B cell (primary cell): ENCODE data around the gene GMPR. TPM values are rescaled to one million over a fixed set of nuclear protein-coding genes. Genes with fewer than 3 reads are reported as not detected.

Experiments used
- ATAC-seq: fragments of 200-7000 bp; cut with Tn5 transposase; one replicate; pipeline ENCODE4 v1.10.0; 2021; ENCODE audit warnings: low read depth, mild to moderate bottlenecking, moderate number of reproducible peaks, moderate library complexity
- CTCF ChIA-PET: fragments of 350-600 bp; sonication (Branson Sonifier 250); formaldehyde crosslinking; loops from one replicate; lab custom pipeline; 2021; ENCODE audit warnings: antibody characterized with exemption, inconsistent platforms; lab: Charles Lee
- POLR2A ChIA-PET: fragments of 350-600 bp; sonication (Branson Sonifier 250); formaldehyde crosslinking; loops from one replicate; lab custom pipeline; 2021; ENCODE audit warnings: antibody characterized with exemption; lab: Charles Lee
- DNase-seq: peaks from one replicate; pipeline ENCODE4 v3.0.0; 2013
- H2AFZ ChIP-seq: 2 replicates; pipeline ENCODE4 v1.6.1; 2012; ENCODE audit warnings: mild to moderate bottlenecking, low read depth, low read length; ENCODE audit not compliant: insufficient read depth, poor library complexity, severe bottlenecking
- H3K27ac ChIP-seq, 2 donors: 1 replicate in 1 of 2; 2 replicates in 1 of 2; pipeline ENCODE4 v1.5.1; 2012 to 2013; ENCODE audit warnings: low read length in 2 of 2, mild to moderate bottlenecking in 2 of 2, moderate library complexity in 1 of 2
- H3K27me3 ChIP-seq, 4 experiments: fragments of 200-600 bp in 1 of 4; sonication (generic) in 1 of 4; replicated peaks in 1 of 4; 1 replicate in 2 of 4; 2 replicates in 2 of 4; pipeline versions ENCODE4 v1.6.1 to v1.7.0; 2013 to 2016; ENCODE audit warnings: low read length in 3 of 4, mild to moderate bottlenecking in 2 of 4, mixed read lengths in 1 of 4, moderate library complexity in 1 of 4; ENCODE audit not compliant: insufficient read depth in 4 of 4, control insufficient read depth in 3 of 4; ENCODE audit errors: control extremely low read depth in 1 of 4
- H3K36me3 ChIP-seq, 2 experiments: replicated peaks in 1 of 2; 1 replicate in 1 of 2; 2 replicates in 1 of 2; pipeline versions ENCODE4 v1.6.1 to v1.7.1; 2013; ENCODE audit warnings: low read length in 1 of 2; ENCODE audit not compliant: insufficient read depth in 2 of 2, control insufficient read depth in 1 of 2; ENCODE audit errors: control extremely low read depth in 1 of 2, extremely low read depth in 1 of 2
- H3K4me1 ChIP-seq, 2 donors: fragments of 200-600 bp in 1 of 2; sonication (generic) in 1 of 2; 1 replicate in 1 of 2; 2 replicates in 1 of 2; pipeline versions ENCODE4 v1.5.1 to v1.6.1; 2013 to 2017; ENCODE audit warnings: low read length in 2 of 2; ENCODE audit not compliant: control insufficient read depth in 2 of 2, insufficient read depth in 2 of 2
- H3K4me2 ChIP-seq: replicated peaks from 2 replicates; pipeline ENCODE3; 2012; ENCODE audit warnings: mild to moderate bottlenecking, low read depth, low read length; ENCODE audit not compliant: poor library complexity, severe bottlenecking
- H3K4me3 ChIP-seq, 5 experiments: fragments of 200-600 bp in 1 of 5; sonication (generic) in 1 of 5; 1 replicate in 3 of 5; 2 replicates in 2 of 5; pipeline versions ENCODE4 v1.5.1 to v1.7.0; 2011 to 2016; ENCODE audit warnings: low read length in 4 of 5, mild to moderate bottlenecking in 4 of 5, low read depth in 2 of 5, control low read depth in 1 of 5, moderate library complexity in 1 of 5; ENCODE audit not compliant: insufficient read depth in 1 of 5; ENCODE audit errors: control extremely low read depth in 1 of 5, extremely low read depth in 1 of 5
- H3K79me2 ChIP-seq: fragments of 200-600 bp; sonication (generic); one replicate; pipeline ENCODE4 v1.6.0; 2016; ENCODE audit warnings: low read length; ENCODE audit not compliant: control insufficient read depth, insufficient read depth
- H3K9ac ChIP-seq: fragments of 200-600 bp; sonication (generic); 2 replicates; pipeline ENCODE4 v1.6.1; 2017; ENCODE audit warnings: mild to moderate bottlenecking, low read length, moderate library complexity
- H3K9me3 ChIP-seq, 3 donors: one replicate each; pipeline versions ENCODE4 v1.6.1 to v1.7.1; 2013; ENCODE audit warnings: low read length in 2 of 3; ENCODE audit not compliant: control insufficient read depth in 2 of 3, insufficient read depth in 1 of 3; ENCODE audit errors: control extremely low read depth in 1 of 3
- H4K20me1 ChIP-seq: 2 replicates; pipeline ENCODE4 v1.6.0; 2012; ENCODE audit warnings: mild to moderate bottlenecking, low read length; ENCODE audit not compliant: insufficient read depth, control insufficient read depth, poor library complexity, severe bottlenecking
- H3K27ac Mint-ChIP-seq: one replicate; pipeline ENCODE4 v1.8.0; 2021; ENCODE audit warnings: mixed read lengths
- H3K27me3 Mint-ChIP-seq: one replicate; pipeline ENCODE4 v1.8.0; 2021; ENCODE audit warnings: mixed read lengths
- H3K4me1 Mint-ChIP-seq: one replicate; pipeline ENCODE4 v1.8.0; 2021; ENCODE audit warnings: mixed read lengths
- H3K4me3 Mint-ChIP-seq: one replicate; pipeline ENCODE4 v1.8.0; 2021; ENCODE audit warnings: mixed read lengths
- H3K9me3 Mint-ChIP-seq: one replicate; pipeline ENCODE4 v1.8.0; 2022; ENCODE audit warnings: mixed read lengths; ENCODE audit not compliant: insufficient read depth
- CTCF ChIP-seq: fragments of 200-600 bp; IDR thresholded peaks from one replicate; pipeline ENCODE4 v1.8.0; 2022; ENCODE audit warnings: antibody characterized with exemption, mild to moderate bottlenecking
- EZH2 ChIP-seq: IDR thresholded peaks from 2 replicates; pipeline ENCODE4 v1.6.1; 2012; ENCODE audit warnings: borderline replicate concordance, low read depth, mild to moderate bottlenecking, moderate library complexity, low read length; ENCODE audit not compliant: insufficient read depth, poor library complexity, severe bottlenecking
- WGBS: methylation state at CpG from one replicate; pipeline ENCODE4 v1.1.5; 2013; ENCODE audit warnings: missing lambda C conversion rate; ENCODE audit not compliant: insufficient coverage; 5-methylcytosine and 5-hydroxymethylcytosine counted together
- intact Hi-C: fragments of 100-400 bp; cut with micrococcal nuclease; formaldehyde crosslinking; loops from one replicate; pipeline ENCODE4 v1.10.0; 2022
- polyA plus RNA-seq: library from polyadenylated mRNA; depleted of rRNA; stranded (reverse); fragments of >200 nt; gene quantifications from 2 replicates; pipeline ENCODE4 v1.2.3, GENCODE V29; 2012
- total RNA-seq, 2 donors: library from RNA; stranded (reverse); fragments of 120-200 nt in 1 of 2; gene quantifications; 1 replicate in 1 of 2; 2 replicates in 1 of 2; pipeline versions ENCODE4 v1.2.3 to v1.2.4, GENCODE V29; 2013 to 2022

The GMPR gene
- total and polyA plus RNA-seq, 2 donors (not counting 1 experiment from before 2014, with no cell fraction given), result 0.82 TPM; not detected in 1

- H3K9me3 ChIP-seq, result no peaks in the 10 kb centered on the region
- H3K4me3 ChIP-seq, result peak overlapping the region in 3 of 5 experiments; percentile 40 to 53 (median 47)
- ChIA-PET CTCF (interaction anchor here (0.7 to 0.9 kb wide), 4 partner anchors 11 to 370 kb away, joined by 3 to 4 read pairs (median 4); no protein-coding TSS in a partner anchor), POLR2A (no interaction called here)
- Mint-ChIP-seq H3K27ac (no peak overlapping the region), H3K4me3 (peak overlapping the region; percentile 82), H3K4me1 (peaks cover 28% of the 10 kb centered on the region), H3K9me3 (no peaks in the 10 kb centered on the region), H3K27me3 (no peaks in the 10 kb centered on the region)
- 43% methylated on average over 3 of the region's 7 CpGs for WGBS
- H2AFZ ChIP-seq, result no peak overlapping the region
- DNase-seq, result peak; percentile 77
- TF ChIP-seq CTCF, result no peak
- H3K27me3 ChIP-seq, result no peaks in the 10 kb centered on the region
- peaks cover 5 to 15% of the 10 kb centered on the region in 2 donors for H3K4me1 ChIP-seq
- no peaks in the 10 kb centered on the region for H4K20me1 ChIP-seq
- peak; percentile 98 for ATAC-seq
- no peaks in the 10 kb centered on the region for H3K79me2 ChIP-seq
- intact Hi-C loops, result no loop called here
- peak overlapping the region; percentile 27 for H3K9ac ChIP-seq
- peak overlapping the region; percentile 71 for H3K4me2 ChIP-seq
- no peaks in the 10 kb centered on the region for H3K36me3 ChIP-seq
- no peak overlapping the region for H3K27ac ChIP-seq
Observed at GRCh38 chr6:16305246-16305725, 66.9 kb downstream of the GMPR start.

DNA sequence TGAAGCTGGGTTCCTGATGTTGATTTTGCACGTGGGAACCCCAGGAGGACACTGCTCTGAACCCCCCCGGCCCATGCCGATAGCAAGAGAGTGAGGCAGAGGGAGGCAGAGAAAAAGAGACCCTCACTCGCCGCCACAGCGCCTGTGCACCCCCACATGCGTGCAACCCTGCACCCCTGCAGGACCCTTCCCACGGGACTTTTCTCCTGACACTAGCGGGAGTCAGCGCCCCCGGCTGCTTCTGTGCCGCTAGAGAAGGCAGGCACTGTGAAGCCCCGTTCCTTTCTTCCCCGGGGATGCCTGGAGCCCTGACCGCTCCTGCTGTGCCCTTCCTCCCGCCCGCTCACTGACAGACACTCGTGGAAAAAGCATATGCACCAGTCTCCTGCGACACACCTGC is 67.4 kb downstream of the GMPR start:
- DNase-seq (no peak), ATAC-seq (peak; percentile 31)
- WGBS, result 65% methylated on average over 15 of the region's 19 CpGs
- CTCF ChIA-PET, result interaction anchor here (0.7 to 0.9 kb wide), 3 partner anchors 11 to 370 kb away, joined by 4 read pairs; no protein-coding TSS in a partner anchor
- no peak overlapping the region for H3K27ac ChIP-seq
- H3K9ac ChIP-seq, result peak overlapping the region; percentile 27
- peak overlapping the region; percentile 71 for H3K4me2 ChIP-seq
- TF ChIP-seq CTCF (no peak), EZH2 (no peak)
- H3K36me3 ChIP-seq, result no peaks in the 10 kb centered on the region
- POLR2A ChIA-PET, result no interaction called here
- no peaks in the 10 kb centered on the region for H3K9me3 ChIP-seq
- H2AFZ ChIP-seq, result peak overlapping the region; percentile 23
- Mint-ChIP-seq H3K27ac (peak overlapping the region; percentile 11), H3K27me3 (no peaks in the 10 kb centered on the region), H3K9me3 (no peaks in the 10 kb centered on the region), H3K4me1 (peaks cover 28% of the 10 kb centered on the region), H3K4me3 (peak overlapping the region; percentile 82)
- H3K4me1 ChIP-seq, result peaks cover 5 to 15% of the 10 kb centered on the region in 2 donors
- no peaks in the 10 kb centered on the region for H3K79me2 ChIP-seq
- no peaks in the 10 kb centered on the region for H4K20me1 ChIP-seq
- H3K4me3 ChIP-seq, result peak overlapping the region in 4 of 5 experiments; percentile 13 to 53 (median 44)
- intact Hi-C loops, result no loop called here
- H3K27me3 ChIP-seq, result no peaks in the 10 kb centered on the region
